Left ventricle myocardium inferior (tissue), 1 donor: ENCODE measurements around the gene MKRN2OS. TPM values are rescaled to one million over a fixed set of nuclear protein-coding genes. Genes with fewer than 3 reads are reported as not detected.

Experiments
- DNase-seq: peaks from one replicate; pipeline ENCODE4 v3.0.0-alpha.2; 2020
- H3K27ac ChIP-seq: fragments of 200-600 bp; replicated peaks from 2 replicates; pipeline ENCODE4 v1.8.0; 2021
- H3K27me3 ChIP-seq: fragments of 200-600 bp; 2 replicates; pipeline ENCODE4 v1.8.0; 2021; ENCODE audit warnings: low read depth
- H3K36me3 ChIP-seq: fragments of 200-600 bp; 2 replicates; pipeline ENCODE4 v1.8.0; 2021
- H3K4me1 ChIP-seq: fragments of 200-600 bp; 2 replicates; pipeline ENCODE4 v1.8.0; 2021
- H3K4me3 ChIP-seq: fragments of 200-600 bp; 2 replicates; pipeline ENCODE4 v1.8.0; 2021; ENCODE audit warnings: mild to moderate bottlenecking, moderate library complexity
- H3K9me3 ChIP-seq: fragments of 200-600 bp; replicated peaks from 2 replicates; pipeline ENCODE4 v1.8.0; 2021
- CTCF ChIP-seq: fragments of 200-600 bp; IDR thresholded peaks from 2 replicates; pipeline ENCODE4 v1.8.0; 2021; ENCODE audit warnings: antibody characterized with exemption, mild to moderate bottlenecking, borderline replicate concordance
- intact Hi-C: fragments of 100-400 bp; cut with micrococcal nuclease; formaldehyde crosslinking; loops from one replicate; pipeline ENCODE4 v1.11.0; 2022
- long read RNA-seq: library from polyadenylated mRNA; unstranded; transcript quantifications from one replicate; pipeline ENCODE4 v2.0.0, GENCODE V29; 2021
- total RNA-seq: library from RNA; stranded (reverse); fragmentation: NEBNext Ultra II Directional; extraction: Animal tissue kit (Norgen Biotek cat#: 25700); gene quantifications from one replicate; pipeline ENCODE4 v1.2.1, GENCODE V29; 2021
- donor health status: DM: no; HTN: yes; CAD: no; lungs with severe emphysema.

Gene MKRN2OS, protein sequence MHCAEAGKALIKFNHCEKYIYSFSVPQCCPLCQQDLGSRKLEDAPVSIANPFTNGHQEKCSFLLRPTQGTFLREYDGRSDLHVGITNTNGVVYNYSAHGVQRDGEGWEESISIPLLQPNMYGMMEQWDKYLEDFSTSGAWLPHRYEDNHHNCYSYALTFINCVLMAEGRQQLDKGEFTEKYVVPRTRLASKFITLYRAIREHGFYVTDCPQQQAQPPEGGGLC
- 1.8 TPM for total RNA-seq
- long read RNA-seq: 0 reads

DNA sequence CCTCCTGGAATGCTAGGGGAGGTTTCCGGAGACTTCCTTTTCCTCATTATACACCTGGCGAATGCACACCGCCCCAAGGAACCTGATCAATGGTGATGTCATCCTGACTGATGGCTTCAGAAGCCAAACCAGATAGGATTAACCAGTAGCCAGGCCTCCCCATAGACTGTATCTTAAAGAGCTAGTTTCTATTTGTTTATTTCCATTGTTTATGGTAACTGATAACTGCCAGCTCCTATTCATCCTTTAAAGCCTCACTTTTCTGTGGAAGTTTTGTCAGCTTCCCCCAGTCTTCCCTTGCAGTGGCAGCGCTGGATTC lies at the start of gene MKRN2OS:
Gene MKRN2OS, minus strand, starts transcription at position 27 of the 319 bp plus-strand sequence. CDS start 35 bp downstream, outside the sequence.
- no peak for TF ChIP-seq CTCF

GRCh38 chr3:12593473-12593872 lies 48.2 kb upstream of the MKRN2OS start:
- Histone ChIP-seq H3K36me3 (peaks cover 91% of the 10 kb centered on the region), H3K27ac (peak overlapping the region; percentile 79), H3K4me3 (no peak overlapping the region), H3K9me3 (no peaks in the 10 kb centered on the region), H3K4me1 (peaks cover 76% of the 10 kb centered on the region), H3K27me3 (no peaks in the 10 kb centered on the region)
- TF ChIP-seq CTCF: no peak
- intact Hi-C loops: no loop called here
- DNase-seq: no peak

More for the DNA sequence above, at the start of gene MKRN2OS:
- Histone ChIP-seq H3K36me3 (peaks cover under 1% of the 10 kb centered on the region), H3K9me3 (no peaks in the 10 kb centered on the region), H3K4me3 (no peak within 1 kb of the TSS), H3K4me1 (no peaks in the 10 kb centered on the region), H3K27ac (no peak within 1 kb of the TSS), H3K27me3 (no peaks in the 10 kb centered on the region)
- DNase-seq: no peak
- intact Hi-C loops: no loop called here

GRCh38 chr3:12591997-12592715 lies 46.9 kb upstream of the MKRN2OS start:
- H3K36me3 ChIP-seq: peaks cover 88% of the 10 kb centered on the region
- no peak for TF ChIP-seq CTCF
- H3K27ac ChIP-seq: peak overlapping the region; percentile 79
- no peak overlapping the region for H3K4me3 ChIP-seq
- intact Hi-C loops: no loop called here
- no peaks in the 10 kb centered on the region for H3K9me3 ChIP-seq
- peaks cover 80% of the 10 kb centered on the region for H3K4me1 ChIP-seq
- no peaks in the 10 kb centered on the region for H3K27me3 ChIP-seq
- DNase-seq: no peak

- TF ChIP-seq CTCF: no peak
- Histone ChIP-seq H3K27ac (peak overlapping the region; percentile 79), H3K9me3 (no peaks in the 10 kb centered on the region), H3K4me1 (peaks cover 85% of the 10 kb centered on the region), H3K36me3 (peaks cover 85% of the 10 kb centered on the region), H3K4me3 (no peak overlapping the region), H3K27me3 (no peaks in the 10 kb centered on the region)
- no peak for DNase-seq
- intact Hi-C loops: no loop called here
Measured at GRCh38 chr3:12591456-12591855, 46.2 kb upstream of the MKRN2OS start.

DNA sequence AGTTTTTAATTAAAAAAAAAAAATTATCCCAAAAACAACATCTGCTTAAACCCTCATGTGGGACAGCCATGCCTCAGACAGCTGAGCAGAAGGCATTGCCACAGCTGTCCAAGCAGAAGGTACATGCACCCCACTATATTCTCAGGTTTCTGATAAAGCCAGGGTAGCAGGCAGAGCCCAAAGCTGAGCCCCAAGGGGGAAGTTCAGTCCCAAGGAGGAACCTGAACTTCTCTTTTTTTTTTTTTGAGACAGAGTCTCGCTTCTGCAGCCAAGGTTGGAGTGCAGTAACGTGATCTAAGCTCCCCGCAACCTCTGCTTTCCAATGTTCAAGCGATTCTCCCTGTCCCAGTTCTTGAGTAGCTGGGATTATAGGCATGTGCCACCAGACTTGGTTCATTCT lies 44.8 kb upstream of the MKRN2OS start:
- H3K9me3 ChIP-seq: no peaks in the 10 kb centered on the region
- peaks cover 79% of the 10 kb centered on the region for H3K4me1 ChIP-seq
- no peak overlapping the region for H3K4me3 ChIP-seq
- H3K27me3 ChIP-seq: no peaks in the 10 kb centered on the region
- no peak for DNase-seq
- intact Hi-C loops: no loop called here
- H3K27ac ChIP-seq: peak overlapping the region; percentile 61
- no peak for TF ChIP-seq CTCF
- peaks cover 85% of the 10 kb centered on the region for H3K36me3 ChIP-seq
